Neutrophil (primary cell): Measurements from ENCODE around the gene KRTAP12-3.
"Not testable (repeated sequence)": the region's sequence is repeated elsewhere in the genome, so short reads cannot be mapped to it uniquely, and the experiment has no call there.

Experiments used
- H3K27ac ChIP-seq: fragments of 200-600 bp; sonication (generic); 2 replicates; pipeline ENCODE4 v1.5.1; 2016; ENCODE audit warnings: mild to moderate bottlenecking, moderate library complexity
- H3K27me3 ChIP-seq: fragments of 200-600 bp; sonication (generic); 2 replicates; pipeline ENCODE4 v1.6.0; 2016; ENCODE audit warnings: mild to moderate bottlenecking
- H3K36me3 ChIP-seq: fragments of 200-600 bp; sonication (generic); 2 replicates; pipeline ENCODE4 v1.5.1; 2017
- H3K4me1 ChIP-seq, 2 experiments: fragments of 200-600 bp in 1 of 2; sonication (generic) in 1 of 2; 1 replicate in 1 of 2; 2 replicates in 1 of 2; pipeline versions ENCODE4 v1.5.1 to v1.6.1; 2013 to 2016; ENCODE audit warnings: low read depth in 1 of 2, low read length in 1 of 2, mild to moderate bottlenecking in 1 of 2, moderate library complexity in 1 of 2; ENCODE audit not compliant: control insufficient read depth in 1 of 2, insufficient read depth in 1 of 2
- H3K4me3 ChIP-seq, 2 experiments: fragments of 200-600 bp in 1 of 2; sonication (generic) in 1 of 2; 1 replicate in 1 of 2; 2 replicates in 1 of 2; pipeline ENCODE4 v1.5.1; 2013 to 2016; ENCODE audit warnings: low read depth in 1 of 2, low read length in 1 of 2, mild to moderate bottlenecking in 1 of 2, moderate library complexity in 1 of 2
- H3K9me3 ChIP-seq: fragments of 200-600 bp; sonication (generic); 2 replicates; pipeline ENCODE4 v1.5.1; 2016
- TF ChIP-seq, protein P1 (sequence below): fragments of 200-600 bp; sonication (generic); IDR thresholded peaks from 2 replicates; pipeline ENCODE4 v1.5.1; 2016; ENCODE audit warnings: antibody characterized with exemption

KRTAP12-3 gene

DNA sequence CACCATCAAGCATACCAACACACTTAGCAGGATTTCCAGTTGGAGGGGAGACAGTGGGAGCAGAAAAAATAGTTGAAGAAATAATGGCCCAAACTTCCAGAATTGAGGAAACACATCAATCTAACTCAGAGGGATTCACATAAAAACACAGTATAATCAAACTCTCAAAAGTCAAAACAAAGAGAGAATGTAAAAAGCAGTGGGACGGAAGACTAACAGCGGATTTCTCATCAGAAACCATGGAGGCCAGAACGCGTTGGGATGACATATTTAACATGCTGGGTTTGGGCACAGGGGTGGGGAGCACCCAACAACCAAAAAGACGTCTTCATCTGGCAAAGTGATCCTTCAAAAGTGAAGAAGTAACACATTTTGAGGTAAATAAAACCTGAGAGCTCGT, 37.8 kb upstream of the KRTAP12-3 start:
- Histone ChIP-seq H3K9me3 (no peaks in the 10 kb centered on the region), H3K27ac (peak overlapping the region; percentile 88), H3K36me3 (no peaks in the 10 kb centered on the region), H3K4me1 (peaks cover 30 to 44% of the 10 kb centered on the region in 2 experiments), H3K4me3 (no peak overlapping the region), H3K27me3 (no peaks in the 10 kb centered on the region)
- TF ChIP-seq, protein P1, sequence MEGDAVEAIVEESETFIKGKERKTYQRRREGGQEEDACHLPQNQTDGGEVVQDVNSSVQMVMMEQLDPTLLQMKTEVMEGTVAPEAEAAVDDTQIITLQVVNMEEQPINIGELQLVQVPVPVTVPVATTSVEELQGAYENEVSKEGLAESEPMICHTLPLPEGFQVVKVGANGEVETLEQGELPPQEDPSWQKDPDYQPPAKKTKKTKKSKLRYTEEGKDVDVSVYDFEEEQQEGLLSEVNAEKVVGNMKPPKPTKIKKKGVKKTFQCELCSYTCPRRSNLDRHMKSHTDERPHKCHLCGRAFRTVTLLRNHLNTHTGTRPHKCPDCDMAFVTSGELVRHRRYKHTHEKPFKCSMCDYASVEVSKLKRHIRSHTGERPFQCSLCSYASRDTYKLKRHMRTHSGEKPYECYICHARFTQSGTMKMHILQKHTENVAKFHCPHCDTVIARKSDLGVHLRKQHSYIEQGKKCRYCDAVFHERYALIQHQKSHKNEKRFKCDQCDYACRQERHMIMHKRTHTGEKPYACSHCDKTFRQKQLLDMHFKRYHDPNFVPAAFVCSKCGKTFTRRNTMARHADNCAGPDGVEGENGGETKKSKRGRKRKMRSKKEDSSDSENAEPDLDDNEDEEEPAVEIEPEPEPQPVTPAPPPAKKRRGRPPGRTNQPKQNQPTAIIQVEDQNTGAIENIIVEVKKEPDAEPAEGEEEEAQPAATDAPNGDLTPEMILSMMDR, result no peak

- Histone ChIP-seq H3K4me1 (peaks cover 15 to 23% of the 10 kb centered on the region in 2 experiments), H3K9me3 (no peaks in the 10 kb centered on the region), H3K4me3 (no peak overlapping the region), H3K36me3 (no peaks in the 10 kb centered on the region), H3K27me3 (peaks cover 5% of the 10 kb centered on the region), H3K27ac (no peak overlapping the region)
- TF ChIP-seq, protein P1, result no peak
Observed at GRCh38 chr21:44623575-44623974, 34.2 kb upstream of the KRTAP12-3 start.

- Histone ChIP-seq H3K4me1 (peaks cover 5 to 17% of the 10 kb centered on the region in 2 experiments), H3K9me3 (no peaks in the 10 kb centered on the region), H3K36me3 (no peaks in the 10 kb centered on the region), H3K27me3 (peaks cover 8% of the 10 kb centered on the region), H3K4me3 (no peak overlapping the region), H3K27ac (no peak overlapping the region)
- TF ChIP-seq, protein P1, result no peak
Observed at GRCh38 chr21:44625756-44626155, 32.0 kb upstream of the KRTAP12-3 start.

- Histone ChIP-seq H3K27me3 (peaks cover 8% of the 10 kb centered on the region), H3K9me3 (no peaks in the 10 kb centered on the region), H3K4me1 (peaks cover 5 to 17% of the 10 kb centered on the region in 2 experiments), H3K27ac (no peak overlapping the region), H3K36me3 (no peaks in the 10 kb centered on the region), H3K4me3 (no peak overlapping the region)
- TF ChIP-seq, protein P1, result no peak
Observed at GRCh38 chr21:44626262-44626661, 31.5 kb upstream of the KRTAP12-3 start.

GRCh38 chr21:44626673-44627143, 31.0 kb upstream of the KRTAP12-3 start, which contains the start of gene KRTAP10-9:
KRTAP10-9 (plus strand) TSS chr21:44627093; CDS start chr21:44627172, 79 bp downstream.
- peaks cover 8% of the 10 kb centered on the region for H3K27me3 ChIP-seq
- no peak within 1 kb of the TSS for H3K27ac ChIP-seq
- H3K4me3 ChIP-seq, result no peak within 1 kb of the TSS
- no peaks in the 10 kb centered on the region for H3K36me3 ChIP-seq
- TF ChIP-seq, protein P1, result no peak
- no peaks in the 10 kb centered on the region for H3K9me3 ChIP-seq
- H3K4me1 ChIP-seq, result peaks cover 5 to 17% of the 10 kb centered on the region in 2 experiments

- not testable (repeated sequence) for H3K27me3 ChIP-seq, H3K4me3 ChIP-seq, H3K36me3 ChIP-seq, H3K27ac ChIP-seq, H3K9me3 ChIP-seq
- H3K4me1 ChIP-seq, result peaks cover 5 to 14% of the 10 kb centered on the region in 2 experiments
Observed at GRCh38 chr21:44627181-44627822, 30.4 kb upstream of the KRTAP12-3 start.

- H3K9me3 ChIP-seq, H3K27ac ChIP-seq, H3K4me3 ChIP-seq, H3K27me3 ChIP-seq, H3K36me3 ChIP-seq: not testable (repeated sequence)
- H3K4me1 ChIP-seq, result peaks cover 5 to 11% of the 10 kb centered on the region in 2 experiments
Observed at GRCh38 chr21:44627831-44628233, 29.9 kb upstream of the KRTAP12-3 start.
